ENCODE results near the gene UNK. TPM values are rescaled to one million over a fixed set of nuclear protein-coding genes. Genes with fewer than 3 reads are reported as not detected.

UNK gene
- total and polyA plus RNA-seq, 9 of the 15 experiments (the other 6 are each of a cell fraction or from before 2014, with no cell fraction given), result 12.8 to 38.6 (median 24.8) TPM

DNA sequence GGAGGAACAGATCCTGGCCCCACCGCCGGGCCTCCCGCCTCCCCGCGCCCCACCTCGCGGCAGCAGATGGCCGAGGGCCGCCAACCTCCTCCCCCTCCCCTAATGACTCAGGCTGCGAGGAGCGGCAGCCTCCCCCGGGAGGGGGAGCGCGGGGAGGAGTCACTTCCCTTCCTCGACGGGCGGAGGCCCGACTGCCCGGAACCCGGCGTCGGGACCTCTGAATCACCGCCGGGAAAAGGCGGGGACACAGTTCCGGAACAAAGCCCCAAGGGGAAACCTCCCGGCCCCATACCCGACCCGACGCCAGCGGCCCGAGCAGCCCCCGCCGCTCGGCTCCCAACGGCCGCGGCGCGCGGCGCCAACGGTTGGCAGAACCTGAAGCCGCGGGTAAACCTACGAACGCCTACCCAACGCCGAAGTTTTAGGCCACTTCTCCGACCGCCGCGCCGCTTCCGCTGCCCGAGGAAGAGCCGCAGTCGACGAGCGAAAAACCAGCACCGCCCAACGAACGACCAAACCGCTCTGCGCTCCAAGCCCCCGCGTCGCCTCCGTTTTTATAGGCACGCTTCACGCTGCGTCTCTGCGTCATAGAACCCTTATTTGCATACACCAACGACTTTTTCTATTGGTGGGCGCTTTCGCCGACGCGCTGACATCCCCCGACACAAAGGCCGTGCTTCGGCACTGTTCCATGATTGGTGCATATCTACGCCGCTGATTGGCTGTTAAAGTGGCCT lies 5.2 kb upstream of the UNK start (continued):
- peak; percentile 21; the same call in 1 of the 2 replicates for TF ChIP-seq JUN (IDR thresholded peaks at IDR 0.05; ENCODE audit: borderline replicate concordance, low read depth, low read length)
- peak; percentile 87; the same call in 1 of the 2 replicates for TF ChIP-seq JUN (CRISPR knock-in tag; IDR thresholded peaks at IDR 0.05; ENCODE audit: borderline replicate concordance)
- TF ChIP-seq MCM5 (IDR thresholded peaks at IDR 0.05; ENCODE audit: low read depth), result no peak
- TF ChIP-seq PHF8 (IDR thresholded peaks at IDR 0.05; ENCODE audit: borderline replicate concordance, low read length), result peak; percentile 93
- no peak; the same call in 1 of the 2 replicates for TF ChIP-seq ZNF584 (CRISPR knock-in tag; IDR thresholded peaks at IDR 0.05; ENCODE audit: low read depth)
- TF ChIP-seq CREM (IDR thresholded peaks at IDR 0.05; ENCODE audit: low read depth), result peak; percentile 91
- TF ChIP-seq ARID1B (IDR thresholded peaks at IDR 0.05), result 0 out of 2 replicates have a peak, but pooled peaks have one; percentile 48
- TF ChIP-seq KAT7 (CRISPR knock-in tag; IDR thresholded peaks at IDR 0.05; ENCODE audit: borderline replicate concordance), result peak; percentile 91; the same call in 1 of the 2 replicates
- TF ChIP-seq STAT5B (CRISPR knock-in tag; IDR thresholded peaks at IDR 0.05), result no peak
- no peak; a peak in 1 of 4 replicates for TF ChIP-seq FOXA3 (CRISPR knock-in tag; conservative IDR thresholded peaks at IDR 0.05 in 1 of 2, IDR thresholded peaks at IDR 0.05 in 1 of 2)
- TF ChIP-seq, protein P1, sequence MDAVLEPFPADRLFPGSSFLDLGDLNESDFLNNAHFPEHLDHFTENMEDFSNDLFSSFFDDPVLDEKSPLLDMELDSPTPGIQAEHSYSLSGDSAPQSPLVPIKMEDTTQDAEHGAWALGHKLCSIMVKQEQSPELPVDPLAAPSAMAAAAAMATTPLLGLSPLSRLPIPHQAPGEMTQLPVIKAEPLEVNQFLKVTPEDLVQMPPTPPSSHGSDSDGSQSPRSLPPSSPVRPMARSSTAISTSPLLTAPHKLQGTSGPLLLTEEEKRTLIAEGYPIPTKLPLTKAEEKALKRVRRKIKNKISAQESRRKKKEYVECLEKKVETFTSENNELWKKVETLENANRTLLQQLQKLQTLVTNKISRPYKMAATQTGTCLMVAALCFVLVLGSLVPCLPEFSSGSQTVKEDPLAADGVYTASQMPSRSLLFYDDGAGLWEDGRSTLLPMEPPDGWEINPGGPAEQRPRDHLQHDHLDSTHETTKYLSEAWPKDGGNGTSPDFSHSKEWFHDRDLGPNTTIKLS (IDR thresholded peaks at IDR 0.05; ENCODE audit: borderline replicate concordance, low read depth), result no peak; the same call in 1 of the 2 replicates
- no peak for TF ChIP-seq NCOA2 (IDR thresholded peaks at IDR 0.05; ENCODE audit: partially characterized antibody in 2 of 2)
- no peak for TF ChIP-seq TEAD2 (tag; IDR thresholded peaks at IDR 0.05)
- TF ChIP-seq TEAD4 (IDR thresholded peaks at IDR 0.05; ENCODE audit: low read length), result peak; percentile 64
- TF ChIP-seq TEAD4 (CRISPR knock-in tag; IDR thresholded peaks at IDR 0.05; ENCODE audit: borderline replicate concordance), result no peak
- peak; percentile 55 for TF ChIP-seq HNRNPH1 (optimal IDR thresholded peaks at IDR 0.05; ENCODE audit: low read depth, low read length)
- TF ChIP-seq ZNF3 (CRISPR knock-in tag; IDR thresholded peaks at IDR 0.05), result no peak
- TF ChIP-seq ZBTB7A (IDR thresholded peaks at IDR 0.05; ENCODE audit: borderline replicate concordance, control insufficient read depth, low read depth, low read length), result no peak; the same call in 1 of the 2 replicates
- TF ChIP-seq PML (IDR thresholded peaks at IDR 0.05; ENCODE audit: low read length), result peak; percentile 99
- TF ChIP-seq CHD2 (IDR thresholded peaks at IDR 0.05; ENCODE audit: low read depth, low read length), result peak; percentile 59
- TF ChIP-seq ZFP36 (IDR thresholded peaks at IDR 0.05; ENCODE audit: low read depth, low read length, partially characterized antibody), result no peak
- no peak for TF ChIP-seq ZNF239 (CRISPR knock-in tag; IDR thresholded peaks at IDR 0.05)
- TF ChIP-seq, protein P2, sequence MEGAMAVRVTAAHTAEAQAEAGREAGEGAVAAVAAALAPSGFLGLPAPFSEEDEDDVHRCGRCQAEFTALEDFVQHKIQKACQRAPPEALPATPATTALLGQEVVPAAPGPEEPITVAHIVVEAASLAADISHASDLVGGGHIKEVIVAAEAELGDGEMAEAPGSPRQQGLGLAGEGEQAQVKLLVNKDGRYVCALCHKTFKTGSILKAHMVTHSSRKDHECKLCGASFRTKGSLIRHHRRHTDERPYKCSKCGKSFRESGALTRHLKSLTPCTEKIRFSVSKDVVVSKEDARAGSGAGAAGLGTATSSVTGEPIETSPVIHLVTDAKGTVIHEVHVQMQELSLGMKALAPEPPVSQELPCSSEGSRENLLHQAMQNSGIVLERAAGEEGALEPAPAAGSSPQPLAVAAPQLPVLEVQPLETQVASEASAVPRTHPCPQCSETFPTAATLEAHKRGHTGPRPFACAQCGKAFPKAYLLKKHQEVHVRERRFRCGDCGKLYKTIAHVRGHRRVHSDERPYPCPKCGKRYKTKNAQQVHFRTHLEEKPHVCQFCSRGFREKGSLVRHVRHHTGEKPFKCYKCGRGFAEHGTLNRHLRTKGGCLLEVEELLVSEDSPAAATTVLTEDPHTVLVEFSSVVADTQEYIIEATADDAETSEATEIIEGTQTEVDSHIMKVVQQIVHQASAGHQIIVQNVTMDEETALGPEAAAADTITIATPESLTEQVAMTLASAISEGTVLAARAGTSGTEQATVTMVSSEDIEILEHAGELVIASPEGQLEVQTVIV (CRISPR knock-in tag; IDR thresholded peaks at IDR 0.05; ENCODE audit: borderline replicate concordance), result no peak; the same call in 1 of the 2 replicates
